GM12878 (cell line): ENCODE measurements around the gene PPT1. TPM values are rescaled to one million over a fixed set of nuclear protein-coding genes. Genes with fewer than 3 reads are reported as not detected.

Experiments used
- ATAC-seq: fragments of 200-7000 bp; cut with Tn5 transposase; 3 replicates; pipeline ENCODE4 v1.9.1; 2020; ENCODE audit warnings: mild to moderate bottlenecking, moderate library complexity
- BruUV-seq: library from RNA; stranded (reverse); fragments of 400-500 nt; replicated peaks from 2 replicates; lab custom pipeline; 2021; lab: Mats Ljungman, UMichigan
- CTCF ChIA-PET: fragments of 300-600 bp; sonication (Branson Sonifier 250); formaldehyde crosslinking; extraction: SDS; loops from one replicate; lab custom pipeline; 2021; ENCODE audit warnings: inconsistent platforms; lab: Yijun Ruan, JAX
- POLR2A ChIA-PET: fragments of 350-600 bp; formaldehyde crosslinking; extraction: SDS; loops from one replicate; lab custom pipeline; 2021; ENCODE audit warnings: inconsistent platforms; lab: Charles Lee
- RAD21 ChIA-PET: fragments of 300-600 bp; sonication (Branson Sonifier 250); formaldehyde crosslinking; loops from one replicate; lab custom pipeline; 2023; ENCODE audit warnings: antibody characterized with exemption; ENCODE audit not compliant: unreplicated experiment; lab: Charles Lee
- SMC1A ChIA-PET: fragments of 300-600 bp; sonication (Branson Sonifier 250); formaldehyde crosslinking; loops from one replicate; lab custom pipeline; 2023; ENCODE audit not compliant: unreplicated experiment, uncharacterized antibody; lab: Charles Lee
- DNase-seq: peaks from one replicate; pipeline ENCODE4 v3.0.0-alpha.2; 2011; ENCODE audit warnings: low read depth, low spot score
- FAIRE-seq: peaks from 3 replicates; lab custom pipeline; 2011; peaks lifted over from hg19 to GRCh38; lab: Jason Lieb, UNC
- H2AFZ ChIP-seq: 2 replicates; pipeline ENCODE4 v1.6.0; 2011; ENCODE audit warnings: low read depth, low read length, control low read depth; ENCODE audit not compliant: control insufficient read depth
- H3K27ac ChIP-seq: 2 replicates; pipeline ENCODE4 v1.5.1; 2011; ENCODE audit warnings: control low read depth; ENCODE audit not compliant: control insufficient read depth, insufficient read depth
- H3K27me3 ChIP-seq, 2 experiments: replicated peaks in 1 of 2; 2 replicates each; pipeline versions ENCODE4 v1.6.0 to v1.6.1; 2011; ENCODE audit warnings: low read length in 1 of 2; ENCODE audit not compliant: control insufficient read depth in 2 of 2, insufficient read depth in 2 of 2
- H3K36me3 ChIP-seq, 2 experiments: 2 replicates each; pipeline ENCODE4 v1.5.1; 2011; ENCODE audit warnings: low read length in 1 of 2; ENCODE audit not compliant: control insufficient read depth in 2 of 2, insufficient read depth in 2 of 2
- H3K4me1 ChIP-seq: 2 replicates; pipeline ENCODE4 v1.6.1; 2011; ENCODE audit warnings: mild to moderate bottlenecking, low read length, moderate library complexity, mixed read lengths; ENCODE audit not compliant: control insufficient read depth, insufficient read depth
- H3K4me2 ChIP-seq: 2 replicates; pipeline ENCODE4 v1.6.0; 2011; ENCODE audit warnings: control low read depth; ENCODE audit not compliant: control insufficient read depth, insufficient read depth
- H3K4me3 ChIP-seq: fragments of 200-600 bp; sonication (generic); 2 replicates; pipeline ENCODE4 v1.5.1; 2016
- H3K79me2 ChIP-seq: 2 replicates; pipeline ENCODE4 v1.6.0; 2011; ENCODE audit warnings: low read length; ENCODE audit not compliant: control insufficient read depth, insufficient read depth
- H3K9ac ChIP-seq: 2 replicates; pipeline ENCODE4 v1.8.0; 2011; ENCODE audit warnings: low read length, control low read depth, mixed read lengths; ENCODE audit not compliant: control insufficient read depth, insufficient read depth
- H3K9me3 ChIP-seq: replicated peaks from 3 replicates; pipeline ENCODE4 v1.5.1; 2011; ENCODE audit warnings: mild to moderate bottlenecking, low read length; ENCODE audit not compliant: control insufficient read depth, insufficient read depth
- H4K20me1 ChIP-seq: 2 replicates; pipeline ENCODE4 v1.6.0; 2011; ENCODE audit not compliant: control insufficient read depth, insufficient read depth
- CHD1 ChIP-seq: IDR thresholded peaks from 2 replicates; pipeline ENCODE4 v1.6.1; 2012; ENCODE audit warnings: low read depth, low read length, improper control_type of control experiment
- CHD2 ChIP-seq: IDR thresholded peaks from 2 replicates; pipeline ENCODE4 v1.6.1; 2011; ENCODE audit warnings: low read depth, low read length, improper control_type of control experiment, borderline replicate concordance
- RELB ChIP-seq: fragments of 450-650 bp; IDR thresholded peaks from 2 replicates; pipeline ENCODE4 v1.6.1; 2017; ENCODE audit warnings: low read depth, mild to moderate bottlenecking, moderate library complexity
- SIX5 ChIP-seq: IDR thresholded peaks from 2 replicates; pipeline ENCODE4 v1.6.1; 2011; ENCODE audit warnings: mild to moderate bottlenecking, low read depth, low read length, moderate library complexity; ENCODE audit not compliant: severe bottlenecking
- SREBF2 ChIP-seq: IDR thresholded peaks from 2 replicates; pipeline ENCODE4 v1.6.1; 2012; ENCODE audit warnings: mild to moderate bottlenecking, low read length
- SUZ12 ChIP-seq: fragments of 200-600 bp; sonication (generic); IDR thresholded peaks from one replicate; pipeline ENCODE4 v1.6.1; 2018; ENCODE audit warnings: antibody characterized with exemption, mild to moderate bottlenecking; ENCODE audit not compliant: unreplicated experiment
- ZNF687 ChIP-seq: fragments of 450-650 bp; IDR thresholded peaks from 2 replicates; pipeline ENCODE4 v1.6.1; 2017; ENCODE audit warnings: mild to moderate bottlenecking, moderate library complexity
- ZZZ3 ChIP-seq: IDR thresholded peaks from 2 replicates; pipeline ENCODE4 v1.6.1; 2011; ENCODE audit warnings: low read depth; ENCODE audit not compliant: control insufficient read depth, insufficient read length
- WGBS: methylation state at CpG from one replicate; pipeline ENCODE4 v1.1.6; 2016; ENCODE audit warnings: low lambda C conversion rate; ENCODE audit not compliant: insufficient replicate concordance, insufficient coverage; ENCODE audit errors: missing lambda C conversion rate; 5-methylcytosine and 5-hydroxymethylcytosine counted together
- in situ Hi-C: fragments of 300-500 bp; cut with MboI; formaldehyde crosslinking; loops from 9 replicates; pipeline ENCODE4 v1.14.3; 2018; ENCODE audit warnings: mixed read lengths
- intact Hi-C: fragments of 100-400 bp; cut with micrococcal nuclease; formaldehyde crosslinking; loops from one replicate; pipeline ENCODE4 v1.14.2; 2022; ENCODE audit not compliant: unreplicated experiment
- polyA plus RNA-seq, 11 experiments: library from polyadenylated mRNA; depleted of rRNA in 4 of 11; unstranded in 6 of 11; stranded (reverse) in 5 of 11; fragments of >200 nt; fragmentation: Nextera tagmentation in 4 of 11; fragmentation: Illumina TruSeq in 1 of 11; extraction: Ambion mirVana in 4 of 11; extraction: Trizol in 1 of 11; gene quantifications; 1 replicate in 1 of 11; 2 replicates in 10 of 11; pipeline versions ENCODE4 v1.2.1 to v1.2.3, GENCODE V29; 2011 to 2016; ENCODE audit warnings: inconsistent platforms in 2 of 11, missing spikeins in 2 of 11, low read depth in 1 of 11
- total RNA-seq, 4 experiments: library from RNA; depleted of rRNA in 3 of 4; stranded (reverse); fragments of >200 nt in 3 of 4; fragmentation: Illumina TruSeq in 1 of 4; extraction: Trizol in 1 of 4; gene quantifications; 2 replicates each; pipeline versions ENCODE4 v1.2.1 to v1.2.3, GENCODE V29; 2013 to 2021
- TF ChIP-seq, protein P1 (sequence below): IDR thresholded peaks from 2 replicates; pipeline ENCODE4 v1.6.1; 2012; ENCODE audit warnings: mild to moderate bottlenecking, low read depth, low read length

The PPT1 gene
- total and polyA plus RNA-seq, 10 of the 15 experiments (the other 5 are each of a cell fraction or from before 2014, with no cell fraction given), result 50.4 to 147 (median 103) TPM

- no peak overlapping the region for H2AFZ ChIP-seq
- DNase-seq, result no peak
- no peaks in the 10 kb centered on the region for H3K27me3 ChIP-seq
- no peak for ATAC-seq
- no peaks in the 10 kb centered on the region for H3K9me3 ChIP-seq
- SMC1A ChIA-PET, result interaction anchor here (0.8 to 1.6 kb wide), 3 partner anchors 55 to 245 kb away, joined by 3 to 5 read pairs (median 4); no protein-coding TSS in a partner anchor
- POLR2A ChIA-PET, result no interaction called here
- H4K20me1 ChIP-seq, result no peaks in the 10 kb centered on the region
- 93% methylated on average over 4 of the region's 4 CpGs for WGBS
- no peak overlapping the region for H3K9ac ChIP-seq
- CTCF ChIA-PET, result interaction anchor here (1.1 to 2.7 kb wide), 3 partner anchors 9 to 244 kb away, joined by 4 to 13 read pairs (median 6); no protein-coding TSS in a partner anchor
- intact Hi-C loops, result loop anchor here (10.0 kb wide), 1 partner anchor 310 kb away; no protein-coding TSS in a partner anchor
- no peak overlapping the region for H3K4me2 ChIP-seq
- FAIRE-seq, result no peak
- peaks cover 4% of the 10 kb centered on the region; the same call in 1 of the 2 replicates for H3K4me1 ChIP-seq
- peaks cover 6% of the 10 kb centered on the region for H3K79me2 ChIP-seq
- no TSS peak for BruUV-seq
- H3K4me3 ChIP-seq, result no peak overlapping the region
- in situ Hi-C loops, result no loop called here
- peaks cover under 1 to 10% of the 10 kb centered on the region in 2 experiments for H3K36me3 ChIP-seq
- no peak overlapping the region for H3K27ac ChIP-seq
- RAD21 ChIA-PET, result no interaction called here
- no peak for TF ChIP-seq SUZ12
- TF ChIP-seq CHD2, result no peak
- TF ChIP-seq ZNF687, result no peak
- no peak for TF ChIP-seq RELB
- TF ChIP-seq CHD1, result no peak
- TF ChIP-seq ZZZ3, result no peak
- TF ChIP-seq SIX5, result no peak
- no peak for TF ChIP-seq SREBF2
- TF ChIP-seq, protein P1, sequence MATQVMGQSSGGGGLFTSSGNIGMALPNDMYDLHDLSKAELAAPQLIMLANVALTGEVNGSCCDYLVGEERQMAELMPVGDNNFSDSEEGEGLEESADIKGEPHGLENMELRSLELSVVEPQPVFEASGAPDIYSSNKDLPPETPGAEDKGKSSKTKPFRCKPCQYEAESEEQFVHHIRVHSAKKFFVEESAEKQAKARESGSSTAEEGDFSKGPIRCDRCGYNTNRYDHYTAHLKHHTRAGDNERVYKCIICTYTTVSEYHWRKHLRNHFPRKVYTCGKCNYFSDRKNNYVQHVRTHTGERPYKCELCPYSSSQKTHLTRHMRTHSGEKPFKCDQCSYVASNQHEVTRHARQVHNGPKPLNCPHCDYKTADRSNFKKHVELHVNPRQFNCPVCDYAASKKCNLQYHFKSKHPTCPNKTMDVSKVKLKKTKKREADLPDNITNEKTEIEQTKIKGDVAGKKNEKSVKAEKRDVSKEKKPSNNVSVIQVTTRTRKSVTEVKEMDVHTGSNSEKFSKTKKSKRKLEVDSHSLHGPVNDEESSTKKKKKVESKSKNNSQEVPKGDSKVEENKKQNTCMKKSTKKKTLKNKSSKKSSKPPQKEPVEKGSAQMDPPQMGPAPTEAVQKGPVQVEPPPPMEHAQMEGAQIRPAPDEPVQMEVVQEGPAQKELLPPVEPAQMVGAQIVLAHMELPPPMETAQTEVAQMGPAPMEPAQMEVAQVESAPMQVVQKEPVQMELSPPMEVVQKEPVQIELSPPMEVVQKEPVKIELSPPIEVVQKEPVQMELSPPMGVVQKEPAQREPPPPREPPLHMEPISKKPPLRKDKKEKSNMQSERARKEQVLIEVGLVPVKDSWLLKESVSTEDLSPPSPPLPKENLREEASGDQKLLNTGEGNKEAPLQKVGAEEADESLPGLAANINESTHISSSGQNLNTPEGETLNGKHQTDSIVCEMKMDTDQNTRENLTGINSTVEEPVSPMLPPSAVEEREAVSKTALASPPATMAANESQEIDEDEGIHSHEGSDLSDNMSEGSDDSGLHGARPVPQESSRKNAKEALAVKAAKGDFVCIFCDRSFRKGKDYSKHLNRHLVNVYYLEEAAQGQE, result no peak
Observed at GRCh38 chr1:40094466-40095110, 2.5 kb downstream of the PPT1 start.
